ENCODE measurements around the gene KLHL10. TPM values are rescaled to one million over a fixed set of nuclear protein-coding genes. Genes with fewer than 3 reads are reported as not detected.

Gene KLHL10
- total and polyA plus RNA-seq, 2 of the 13 experiments (the other 11 are each of a cell fraction or from before 2014, with no cell fraction given) = 0.04 to 0.08 TPM

- no peak for TF ChIP-seq CENPX (CRISPR knock-in tag; IDR thresholded peaks at IDR 0.05)
- no peak for TF ChIP-seq ISX (CRISPR knock-in tag; conservative IDR thresholded peaks at IDR 0.05)
- no peak for TF ChIP-seq ZNF382 (CRISPR knock-in tag; IDR thresholded peaks at IDR 0.05; ENCODE audit: borderline replicate concordance)
- TF ChIP-seq ZNF800 (CRISPR knock-in tag; IDR thresholded peaks at IDR 0.05) = 0 out of 2 replicates have a peak, but pooled peaks have one; percentile 35
- TF ChIP-seq CSRNP2 (CRISPR knock-in tag; conservative IDR thresholded peaks at IDR 0.05; ENCODE audit: low read depth) = no peak
- no peak for TF ChIP-seq PAX8 (CRISPR knock-in tag; IDR thresholded peaks at IDR 0.05; ENCODE audit: borderline replicate concordance)
- TF ChIP-seq ELK4 (CRISPR knock-in tag; IDR thresholded peaks at IDR 0.05; ENCODE audit: borderline replicate concordance) = 0 out of 2 replicates have a peak, but pooled peaks have one; percentile 22
- peak; percentile 80 for TF ChIP-seq POLR2AphosphoS5 (IDR thresholded peaks at IDR 0.05; ENCODE audit: low read depth, low read length)
- peak; percentile 48; the same call in 1 of the 2 replicates for TF ChIP-seq KAT7 (CRISPR knock-in tag; IDR thresholded peaks at IDR 0.05; ENCODE audit: borderline replicate concordance)
- TF ChIP-seq ZNF775 (CRISPR knock-in tag; IDR thresholded peaks at IDR 0.05; ENCODE audit: borderline replicate concordance) = no peak
- TF ChIP-seq THAP9 (CRISPR knock-in tag; IDR thresholded peaks at IDR 0.05; ENCODE audit: borderline replicate concordance) = no peak
- no peak for TF ChIP-seq ZBTB8A (CRISPR knock-in tag; IDR thresholded peaks at IDR 0.05; ENCODE audit: borderline replicate concordance, low read depth)
- 0 out of 2 replicates have a peak, but pooled peaks have one; percentile 21 for TF ChIP-seq BATF2 (CRISPR knock-in tag; IDR thresholded peaks at IDR 0.05)
- TF ChIP-seq ZNF557 (CRISPR knock-in tag; IDR thresholded peaks at IDR 0.05) = no peak
- TF ChIP-seq ATF7-NPFF (CRISPR knock-in tag; IDR thresholded peaks at IDR 0.05; ENCODE audit: low read depth) = no peak
- no peak for TF ChIP-seq KLF15 (CRISPR knock-in tag; IDR thresholded peaks at IDR 0.05; ENCODE audit: borderline replicate concordance)
- peak; percentile 96 for TF ChIP-seq ZNF546 (CRISPR knock-in tag; conservative IDR thresholded peaks at IDR 0.05)
- TF ChIP-seq GMEB2 (CRISPR knock-in tag; IDR thresholded peaks at IDR 0.05; ENCODE audit: low read depth) = no peak
Measured at GRCh38 chr17:41835800-41836549, 1.6 kb upstream of the KLHL10 start, which contains the start of gene NT5C3B (continued).
